ENCODE results near the gene KCNMA1. TPM values are rescaled to one million over a fixed set of nuclear protein-coding genes. Genes with fewer than 3 reads are reported as not detected.

KCNMA1 gene
- total RNA-seq, 1 experiment from 2014 or later: 0.49 TPM

DNA sequence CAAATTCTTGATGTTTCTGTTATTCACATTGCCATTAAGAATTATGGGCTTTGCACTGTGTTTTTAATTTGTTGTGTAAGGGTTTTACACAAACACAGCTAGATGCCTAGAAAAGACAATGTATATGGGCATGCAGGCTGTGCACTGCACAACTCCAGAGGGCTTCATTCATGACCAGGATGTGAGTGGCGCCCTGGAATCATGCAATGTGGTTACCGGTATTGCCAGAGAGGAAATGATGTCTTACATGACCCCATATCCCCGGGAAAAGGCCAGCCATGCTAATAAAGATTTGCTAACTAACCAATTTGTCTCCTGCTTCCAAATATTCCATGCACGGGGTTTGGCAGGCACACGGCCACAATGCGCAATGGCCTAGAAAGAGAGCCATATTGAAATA is 16.9 kb downstream of the KCNMA1 start (continued):
- no peak for TF ChIP-seq ZNF274 (IDR thresholded peaks at IDR 0.05; ENCODE audit: low read depth, low read length)

DNA sequence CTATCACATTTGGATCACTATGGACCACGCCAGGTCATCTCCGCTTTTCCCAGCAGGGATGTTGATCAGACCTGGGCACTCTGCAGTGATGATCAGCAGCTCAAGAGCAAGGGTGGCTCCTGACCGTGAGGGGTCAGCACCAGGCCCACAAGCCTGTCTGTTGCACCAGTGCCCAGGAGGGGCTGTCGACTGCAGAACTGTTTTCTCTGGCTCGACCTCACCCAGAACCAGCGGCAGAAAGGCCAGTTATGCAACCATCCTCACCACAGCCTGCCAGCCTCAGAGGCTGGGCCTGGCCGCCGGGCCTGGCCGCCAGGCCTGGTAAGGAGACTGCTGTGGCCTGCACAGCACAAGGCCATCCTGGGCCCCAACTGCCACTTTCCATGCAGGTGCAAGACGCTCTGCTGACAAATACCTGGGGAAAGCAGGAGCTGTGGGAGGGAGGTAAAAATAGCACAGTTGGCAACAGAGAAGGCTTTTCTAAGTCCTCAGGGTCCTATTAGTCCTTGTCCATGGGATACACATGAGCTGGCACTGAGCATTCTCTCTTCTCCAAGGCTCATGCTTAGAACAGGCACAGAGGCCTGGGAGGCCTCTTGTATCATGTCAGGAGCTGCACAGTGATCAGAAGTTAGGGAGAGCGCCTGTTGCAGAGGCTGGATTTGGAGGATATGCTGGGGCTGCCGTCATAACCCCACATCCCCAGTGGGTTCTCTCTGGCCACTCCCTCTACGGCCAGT is 17.5 kb downstream of the KCNMA1 start:
- no peaks in the 10 kb centered on the region for H3K27me3 ChIP-seq (ENCODE audit: insufficient read depth, low read length)
- no peaks in the 10 kb centered on the region for H3K36me3 ChIP-seq (ENCODE audit: control insufficient read depth in 1 of 2, insufficient read depth in 2 of 2, low read length in 2 of 2)
- H2AFZ ChIP-seq (ENCODE audit: low read depth, low read length, poor library complexity, severe bottlenecking): no peak overlapping the region
- H3K4me1 ChIP-seq (ENCODE audit: control insufficient read depth in 1 of 2, insufficient read depth in 2 of 2, low read length in 2 of 2): no peaks in the 10 kb centered on the region
- no peak for TF ChIP-seq ELF1 (IDR thresholded peaks at IDR 0.05; ENCODE audit: borderline replicate concordance, low read depth)
- TF ChIP-seq ATF3 (IDR thresholded peaks at IDR 0.05): no peak
- TF ChIP-seq, protein P1, sequence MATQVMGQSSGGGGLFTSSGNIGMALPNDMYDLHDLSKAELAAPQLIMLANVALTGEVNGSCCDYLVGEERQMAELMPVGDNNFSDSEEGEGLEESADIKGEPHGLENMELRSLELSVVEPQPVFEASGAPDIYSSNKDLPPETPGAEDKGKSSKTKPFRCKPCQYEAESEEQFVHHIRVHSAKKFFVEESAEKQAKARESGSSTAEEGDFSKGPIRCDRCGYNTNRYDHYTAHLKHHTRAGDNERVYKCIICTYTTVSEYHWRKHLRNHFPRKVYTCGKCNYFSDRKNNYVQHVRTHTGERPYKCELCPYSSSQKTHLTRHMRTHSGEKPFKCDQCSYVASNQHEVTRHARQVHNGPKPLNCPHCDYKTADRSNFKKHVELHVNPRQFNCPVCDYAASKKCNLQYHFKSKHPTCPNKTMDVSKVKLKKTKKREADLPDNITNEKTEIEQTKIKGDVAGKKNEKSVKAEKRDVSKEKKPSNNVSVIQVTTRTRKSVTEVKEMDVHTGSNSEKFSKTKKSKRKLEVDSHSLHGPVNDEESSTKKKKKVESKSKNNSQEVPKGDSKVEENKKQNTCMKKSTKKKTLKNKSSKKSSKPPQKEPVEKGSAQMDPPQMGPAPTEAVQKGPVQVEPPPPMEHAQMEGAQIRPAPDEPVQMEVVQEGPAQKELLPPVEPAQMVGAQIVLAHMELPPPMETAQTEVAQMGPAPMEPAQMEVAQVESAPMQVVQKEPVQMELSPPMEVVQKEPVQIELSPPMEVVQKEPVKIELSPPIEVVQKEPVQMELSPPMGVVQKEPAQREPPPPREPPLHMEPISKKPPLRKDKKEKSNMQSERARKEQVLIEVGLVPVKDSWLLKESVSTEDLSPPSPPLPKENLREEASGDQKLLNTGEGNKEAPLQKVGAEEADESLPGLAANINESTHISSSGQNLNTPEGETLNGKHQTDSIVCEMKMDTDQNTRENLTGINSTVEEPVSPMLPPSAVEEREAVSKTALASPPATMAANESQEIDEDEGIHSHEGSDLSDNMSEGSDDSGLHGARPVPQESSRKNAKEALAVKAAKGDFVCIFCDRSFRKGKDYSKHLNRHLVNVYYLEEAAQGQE (IDR thresholded peaks at IDR 0.05; ENCODE audit: low read depth): no peak
- no peak for TF ChIP-seq SIN3A (IDR thresholded peaks at IDR 0.05; ENCODE audit: low read depth)
- TF ChIP-seq SP1 (IDR thresholded peaks at IDR 0.05; ENCODE audit: low read depth): no peak
- TF ChIP-seq CEBPB (IDR thresholded peaks at IDR 0.05; ENCODE audit: low read depth): no peak
- no peak for TF ChIP-seq TCF7L2 (IDR thresholded peaks at IDR 0.05; ENCODE audit: borderline replicate concordance, extremely low read depth, insufficient read depth, insufficient read length)
- no peak for TF ChIP-seq RAD21 (IDR thresholded peaks at IDR 0.05; ENCODE audit: low read depth)
- no peak for TF ChIP-seq YY1 (IDR thresholded peaks at IDR 0.05; ENCODE audit: extremely low read depth, insufficient replicate concordance, low read depth, low read length)
- TF ChIP-seq EZH2phosphoT487 (IDR thresholded peaks at IDR 0.05; ENCODE audit: borderline replicate concordance): no peak
- no peak; the same call in 1 of the 2 replicates for TF ChIP-seq ZFX (IDR thresholded peaks at IDR 0.05)
- TF ChIP-seq EGR1 (IDR thresholded peaks at IDR 0.05; ENCODE audit: low read depth): no peak
- TF ChIP-seq CBX3 (IDR thresholded peaks at IDR 0.05; ENCODE audit: low read depth): no peak
- no peak for TF ChIP-seq EZH2 (IDR thresholded peaks at IDR 0.05)
- ChIA-PET POLR2A (no interaction called here), CTCF (interaction anchor here (1.1 kb wide), 1 partner anchor 228 kb away, joined by 5 read pairs; no protein-coding TSS in a partner anchor), RAD21 (ENCODE audit: low non-redundant PET in 1 of 2, low total read pairs in 2 of 2, uncharacterized antibody in 2 of 2, unreplicated experiment in 2 of 2) (no interaction called here)
- no peak overlapping the region for H3K27ac ChIP-seq (ENCODE audit: low read depth, low read length)
- H3K9me2 ChIP-seq (ENCODE audit: insufficient read depth): no peaks in the 10 kb centered on the region
- no peak for DNase-seq (ENCODE audit: low read depth, low spot score)
- intact Hi-C loops (cut with micrococcal nuclease): no loop called here
- H3K9me3 ChIP-seq (ENCODE audit: control insufficient read depth in 1 of 2, insufficient read depth in 1 of 2, low read depth in 1 of 2, low read length in 2 of 2): no peaks in the 10 kb centered on the region
- no peaks in the 10 kb centered on the region for H3K79me2 ChIP-seq (ENCODE audit: insufficient read depth, low read length)
- BruUV-seq (replicated peaks): no TSS peak
- ATAC-seq: no peak
- no peak overlapping the region for H3K4me2 ChIP-seq (ENCODE audit: low read length)
- no peaks in the 10 kb centered on the region for H4K20me1 ChIP-seq (ENCODE audit: insufficient read depth)
- no peak overlapping the region for H3K4me3 ChIP-seq (replicated peaks in 1 of 2; ENCODE audit: low read depth in 1 of 2, low read length in 2 of 2)
- no peak overlapping the region for H3K9ac ChIP-seq (ENCODE audit: low read length)

All from HCT116 (cell line).